Kidney epithelial cell (primary cell): ENCODE data around the gene CAMK2A. TPM values are rescaled to one million over a fixed set of nuclear protein-coding genes. Genes with fewer than 3 reads are reported as not detected.

Experiments
- DNase-seq: peaks from one replicate; pipeline ENCODE4 v3.0.0-alpha.2; 2010; ENCODE audit warnings: low read depth
- H3K27me3 ChIP-seq: 2 replicates; pipeline ENCODE4 v1.6.0; 2011; ENCODE audit warnings: low read length; ENCODE audit not compliant: control insufficient read depth, insufficient read depth
- H3K36me3 ChIP-seq: 2 replicates; pipeline ENCODE4 v1.5.1; 2011; ENCODE audit warnings: low read length; ENCODE audit not compliant: control insufficient read depth, insufficient read depth
- H3K4me3 ChIP-seq: 2 replicates; pipeline ENCODE4 v1.5.1; 2011; ENCODE audit warnings: low read depth, mild to moderate bottlenecking, control low read depth, low read length
- CTCF ChIP-seq: IDR thresholded peaks from 2 replicates; pipeline ENCODE4 v1.5.1; 2011; ENCODE audit warnings: mild to moderate bottlenecking, moderate library complexity, low read length, control low read depth, inconsistent platforms; ENCODE audit not compliant: insufficient read depth, poor library complexity, severe bottlenecking
- total RNA-seq: library from RNA; depleted of rRNA; stranded (reverse); fragments of >200 nt; gene quantifications from 2 replicates; pipeline ENCODE4 v1.2.3, GENCODE V29; 2015

The CAMK2A gene
- total RNA-seq, 1 donor from 2014 or later: not detected

DNA sequence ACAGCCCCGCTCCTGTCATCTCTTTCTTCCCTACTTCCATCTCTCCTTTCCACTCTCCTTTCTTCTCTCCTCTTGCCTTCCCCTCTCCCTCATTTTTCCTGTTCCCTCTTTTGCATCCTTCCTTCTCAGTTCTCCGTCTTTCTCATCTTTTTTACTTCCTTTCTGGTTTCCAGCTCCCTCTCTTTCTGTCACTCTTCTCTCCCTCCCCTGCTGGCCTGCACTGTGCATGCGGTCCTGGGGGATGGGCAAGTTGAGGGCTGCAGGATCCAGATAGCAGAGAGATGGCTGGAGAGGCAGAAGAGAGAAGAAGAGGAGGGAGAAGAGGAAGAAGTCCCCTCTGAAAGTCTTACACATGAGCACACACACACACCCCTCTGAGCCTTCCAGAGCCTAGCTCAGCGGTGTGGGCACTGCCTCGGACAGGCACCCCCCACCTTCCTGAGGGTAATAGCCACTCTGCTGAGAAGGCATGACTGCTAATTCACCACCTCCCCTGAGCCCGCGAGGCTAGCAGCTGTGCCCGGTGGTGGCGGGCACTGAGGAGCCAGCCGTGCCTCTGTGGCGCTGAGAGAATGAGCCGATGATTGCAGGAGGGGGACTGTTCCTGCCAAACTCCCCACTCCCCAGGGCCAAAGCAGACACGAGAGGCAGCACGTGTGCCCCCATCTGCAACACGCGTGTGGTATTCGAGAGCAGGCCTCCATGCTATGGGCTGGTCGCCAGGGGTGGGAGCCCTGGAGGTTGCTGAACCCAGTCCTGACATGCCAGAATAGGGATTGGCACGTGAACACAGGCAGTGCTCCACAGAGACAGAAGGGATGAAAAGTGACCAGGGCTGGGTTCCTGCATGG lies 3.7 kb upstream of the CAMK2A start:
- H3K4me3 ChIP-seq: no peak overlapping the region
- peaks cover 12% of the 10 kb centered on the region for H3K27me3 ChIP-seq
- H3K36me3 ChIP-seq: no peaks in the 10 kb centered on the region
- TF ChIP-seq CTCF: no peak
- DNase-seq: no peak

GRCh38 chr5:150291388-150292385 lies 2.1 kb upstream of the CAMK2A start:
- TF ChIP-seq CTCF: no peak
- no peak for DNase-seq
- Histone ChIP-seq H3K36me3 (no peaks in the 10 kb centered on the region), H3K27me3 (peaks cover 12% of the 10 kb centered on the region), H3K4me3 (no peak overlapping the region)

DNA sequence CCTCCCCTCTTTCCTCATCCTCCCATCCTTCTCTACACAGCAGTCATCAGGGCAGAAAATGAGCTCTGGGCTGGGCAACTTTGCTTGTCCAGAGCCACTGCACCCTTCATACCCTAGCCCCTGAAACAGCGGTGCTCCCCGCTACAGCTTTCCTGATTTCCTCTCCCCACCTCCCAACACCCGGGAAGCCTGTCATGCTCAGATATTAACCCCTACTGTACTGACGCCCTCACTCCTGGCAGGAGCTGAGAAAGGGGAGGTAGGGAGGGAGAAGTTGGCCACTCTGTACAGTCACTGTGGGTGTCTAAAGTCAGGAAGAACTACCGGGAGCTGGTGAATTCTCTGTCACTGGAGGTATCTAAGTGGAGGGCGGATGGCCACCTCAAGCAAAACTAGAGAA lies 782 bp downstream of the CAMK2A start:
- H3K4me3 ChIP-seq: no peak overlapping the region
- no peak for TF ChIP-seq CTCF
- no peak for DNase-seq
- H3K27me3 ChIP-seq: peaks cover 15% of the 10 kb centered on the region
- H3K36me3 ChIP-seq: no peaks in the 10 kb centered on the region

DNA sequence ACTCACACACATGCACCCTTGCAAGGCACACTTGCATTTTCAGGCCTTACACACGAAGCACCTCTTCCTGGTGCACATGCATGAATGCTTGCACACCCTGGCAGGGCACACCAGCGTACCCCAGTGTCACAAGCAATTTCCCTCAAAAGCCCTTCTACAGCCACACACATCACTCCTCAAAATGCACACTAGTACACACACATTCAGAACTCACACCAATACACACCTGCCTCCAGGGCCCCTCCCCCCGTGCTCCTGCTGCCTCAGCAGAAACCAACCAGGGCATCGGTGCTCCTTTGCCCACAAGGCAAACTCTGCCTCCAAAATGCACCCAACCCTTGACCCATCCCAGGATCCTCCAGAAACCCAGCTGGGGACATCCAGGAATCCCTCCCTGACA lies 1.2 kb downstream of the CAMK2A start:
- Histone ChIP-seq H3K27me3 (peaks cover 15% of the 10 kb centered on the region), H3K4me3 (no peak overlapping the region), H3K36me3 (no peaks in the 10 kb centered on the region)
- DNase-seq: no peak
- TF ChIP-seq CTCF: no peak

DNA sequence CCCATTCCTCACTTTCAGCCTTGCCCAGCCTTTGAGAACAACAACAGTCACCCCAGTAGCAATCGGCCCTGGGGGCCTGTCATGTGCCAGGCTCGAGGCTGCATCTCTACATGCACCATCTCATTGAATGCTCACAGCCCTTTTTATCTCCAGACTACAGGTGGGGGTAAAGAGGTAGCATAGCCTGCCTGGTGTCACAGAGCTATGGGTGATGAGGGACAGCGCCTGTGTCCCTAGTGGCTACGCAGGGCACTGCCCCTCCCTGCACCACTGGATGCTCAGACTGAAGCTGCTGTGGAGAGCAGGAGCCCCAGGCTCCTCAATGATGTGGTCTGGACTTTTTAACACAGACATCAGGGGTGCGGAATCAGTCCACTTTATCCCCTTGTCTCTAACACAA lies 2.8 kb downstream of the CAMK2A start:
- no peak overlapping the region for H3K4me3 ChIP-seq
- DNase-seq: no peak
- H3K27me3 ChIP-seq: peaks cover 15% of the 10 kb centered on the region
- TF ChIP-seq CTCF: peak; percentile 45
- no peaks in the 10 kb centered on the region for H3K36me3 ChIP-seq
